IPS DF 6.9 (cell line): ENCODE results near the gene CD80.

ENCODE experiments used
- DNase-seq: peaks from one replicate; pipeline ENCODE4 v3.0.0-alpha.2; 2013; ENCODE audit warnings: low read depth, low spot score
- H3K27ac ChIP-seq: one replicate; pipeline ENCODE4 v1.5.1; 2013; ENCODE audit warnings: low read length, control low read depth
- H3K27me3 ChIP-seq: 2 replicates; pipeline ENCODE4 v1.6.1; 2013; ENCODE audit warnings: mild to moderate bottlenecking, low read length; ENCODE audit not compliant: control insufficient read depth, insufficient read depth
- H3K36me3 ChIP-seq: 2 replicates; pipeline ENCODE4 v1.6.1; 2013; ENCODE audit warnings: low read length; ENCODE audit not compliant: control insufficient read depth, insufficient read depth
- H3K4me1 ChIP-seq: 2 replicates; pipeline ENCODE4 v1.6.1; 2013; ENCODE audit warnings: low read length; ENCODE audit not compliant: control insufficient read depth, insufficient read depth
- H3K4me3 ChIP-seq: 2 replicates; pipeline ENCODE4 v1.5.1; 2013; ENCODE audit warnings: mild to moderate bottlenecking, low read length
- H3K9me3 ChIP-seq: 2 replicates; pipeline ENCODE4 v1.6.1; 2013; ENCODE audit warnings: low read length, inconsistent platforms; ENCODE audit not compliant: control insufficient read depth, insufficient read depth
- WGBS: extraction: QIAGEN DNeasy Blood & Tissue Kit; methylation state at CpG from one replicate; pipeline ENCODE4 v1.1.7; 2013; ENCODE audit warnings: mixed read lengths, missing lambda C conversion rate; ENCODE audit not compliant: insufficient read length, insufficient coverage; 5-methylcytosine and 5-hydroxymethylcytosine counted together

The CD80 gene

GRCh38 chr3:119527714-119528113, 31.7 kb downstream of the CD80 start:
- H3K27me3 ChIP-seq = no peaks in the 10 kb centered on the region
- no peak overlapping the region for H3K27ac ChIP-seq
- no peak for DNase-seq
- no peaks in the 10 kb centered on the region for H3K9me3 ChIP-seq
- 0 out of 2 replicates have a peak, but pooled peaks cover 1% of the 10 kb centered on the region for H3K4me1 ChIP-seq
- WGBS = no CpG with 5 or more reads among the region's 5 CpGs
- no peak overlapping the region for H3K4me3 ChIP-seq
- no peaks in the 10 kb centered on the region for H3K36me3 ChIP-seq

GRCh38 chr3:119524931-119525662, 34.3 kb downstream of the CD80 start:
- Histone ChIP-seq H3K4me1 (0 out of 2 replicates have a peak, but pooled peaks cover 1% of the 10 kb centered on the region), H3K27me3 (no peaks in the 10 kb centered on the region), H3K27ac (no peak overlapping the region), H3K36me3 (no peaks in the 10 kb centered on the region; the same call in 1 of the 2 replicates), H3K4me3 (no peak overlapping the region), H3K9me3 (no peaks in the 10 kb centered on the region)
- DNase-seq = no peak
- WGBS = no CpG with 5 or more reads among the region's 4 CpGs

- no peak overlapping the region for H3K27ac ChIP-seq
- no peak overlapping the region for H3K4me3 ChIP-seq
- H3K27me3 ChIP-seq = no peaks in the 10 kb centered on the region
- H3K36me3 ChIP-seq = peaks cover 2% of the 10 kb centered on the region; the same call in 1 of the 2 replicates
- H3K9me3 ChIP-seq = no peaks in the 10 kb centered on the region
- WGBS = no CpG with 5 or more reads among the region's 1 CpG
- no peaks in the 10 kb centered on the region for H3K4me1 ChIP-seq
- DNase-seq = no peak
These were observed 41.4 kb downstream of the CD80 start for GRCh38 chr3:119518026-119518425.

GRCh38 chr3:119517112-119517511, 42.3 kb downstream of the CD80 start:
- Histone ChIP-seq H3K4me3 (no peak overlapping the region), H3K27me3 (no peaks in the 10 kb centered on the region), H3K27ac (no peak overlapping the region), H3K4me1 (no peaks in the 10 kb centered on the region), H3K36me3 (peaks cover 2% of the 10 kb centered on the region; the same call in 1 of the 2 replicates), H3K9me3 (no peaks in the 10 kb centered on the region)
- DNase-seq = no peak
- WGBS = no CpG with 5 or more reads among the region's 2 CpGs

GRCh38 chr3:119514637-119515036, 44.8 kb downstream of the CD80 start:
- H3K36me3 ChIP-seq = peaks cover 2% of the 10 kb centered on the region; the same call in 1 of the 2 replicates
- no peak overlapping the region for H3K4me3 ChIP-seq
- no peaks in the 10 kb centered on the region for H3K9me3 ChIP-seq
- H3K4me1 ChIP-seq = no peaks in the 10 kb centered on the region
- no CpG with 5 or more reads among the region's 2 CpGs for WGBS
- H3K27ac ChIP-seq = no peak overlapping the region
- H3K27me3 ChIP-seq = no peaks in the 10 kb centered on the region
- no peak for DNase-seq

- no peak overlapping the region for H3K27ac ChIP-seq
- DNase-seq = no peak
- no peaks in the 10 kb centered on the region for H3K4me1 ChIP-seq
- peaks cover 8% of the 10 kb centered on the region for H3K36me3 ChIP-seq
- H3K4me3 ChIP-seq = no peak overlapping the region
- no peaks in the 10 kb centered on the region for H3K9me3 ChIP-seq
- no peaks in the 10 kb centered on the region for H3K27me3 ChIP-seq
These were observed 48.7 kb downstream of the CD80 start for GRCh38 chr3:119510690-119511089.

- Histone ChIP-seq H3K27me3 (no peaks in the 10 kb centered on the region), H3K4me1 (no peaks in the 10 kb centered on the region), H3K27ac (no peak overlapping the region), H3K36me3 (peaks cover 11% of the 10 kb centered on the region), H3K4me3 (no peak overlapping the region), H3K9me3 (no peaks in the 10 kb centered on the region)
- WGBS = no CpG with 5 or more reads among the region's 1 CpG
- DNase-seq = no peak
These were observed 51.1 kb downstream of the CD80 start for GRCh38 chr3:119508172-119508845.

GRCh38 chr3:119507404-119507803, 52.0 kb downstream of the CD80 start:
- no peaks in the 10 kb centered on the region for H3K9me3 ChIP-seq
- H3K27ac ChIP-seq = no peak overlapping the region
- no peaks in the 10 kb centered on the region for H3K27me3 ChIP-seq
- peaks cover 11% of the 10 kb centered on the region for H3K36me3 ChIP-seq
- H3K4me1 ChIP-seq = no peaks in the 10 kb centered on the region
- DNase-seq = no peak
- no CpG with 5 or more reads among the region's 2 CpGs for WGBS
- H3K4me3 ChIP-seq = no peak overlapping the region

- Histone ChIP-seq H3K27ac (no peak overlapping the region), H3K27me3 (no peaks in the 10 kb centered on the region), H3K4me1 (no peaks in the 10 kb centered on the region), H3K4me3 (no peak overlapping the region), H3K36me3 (peaks cover 11% of the 10 kb centered on the region), H3K9me3 (no peaks in the 10 kb centered on the region)
- WGBS = no CpG with 5 or more reads among the region's 4 CpGs
- DNase-seq = no peak
These were observed 52.8 kb downstream of the CD80 start for GRCh38 chr3:119506631-119507030.

- H3K27me3 ChIP-seq = no peaks in the 10 kb centered on the region
- H3K4me3 ChIP-seq = no peak overlapping the region
These were observed 58.5 kb downstream of the CD80 start for GRCh38 chr3:119500901-119501300.

More at GRCh38 chr3:119500901-119501300, 58.5 kb downstream of the CD80 start:
- H3K9me3 ChIP-seq = no peaks in the 10 kb centered on the region
- no peaks in the 10 kb centered on the region; the same call in 1 of the 2 replicates for H3K4me1 ChIP-seq
- DNase-seq = no peak
- no CpG with 5 or more reads among the region's 2 CpGs for WGBS
- peaks cover 3% of the 10 kb centered on the region; the same call in 1 of the 2 replicates for H3K36me3 ChIP-seq
- H3K27ac ChIP-seq = no peak overlapping the region
